ENCODE data around the gene LAMTOR5.

GRCh38 chr1:110408488-110408887, 994 bp upstream of the LAMTOR5 start:
- TF ChIP-seq EP300 (IDR thresholded peaks at IDR 0.05; ENCODE audit: borderline replicate concordance) (no peak), REST (IDR thresholded peaks at IDR 0.05; ENCODE audit: low read depth) (no peak), EGR1 (IDR thresholded peaks at IDR 0.05) (no peak), YY1 (IDR thresholded peaks at IDR 0.05; ENCODE audit: low read depth) (no peak), TAF1 (IDR thresholded peaks at IDR 0.05; ENCODE audit: low read depth) (no peak), RAD21 (IDR thresholded peaks at IDR 0.05; ENCODE audit: low read depth) (no peak)

Data from Ishikawa (cell line).